ENCODE results near the gene CIC.

Gene CIC

GRCh38 chr19:42287827-42288107, 18.7 kb downstream of the CIC start:
- H2AFZ ChIP-seq (ENCODE audit: low read length) = no peak overlapping the region
- no peak overlapping the region for H3K27ac ChIP-seq (ENCODE audit: low read length)
- H3K79me2 ChIP-seq (ENCODE audit: low read length) = peaks cover 19% of the 10 kb centered on the region
- no peaks in the 10 kb centered on the region for H3K9me3 ChIP-seq (replicated peaks; ENCODE audit: insufficient read depth, low read length)
- H3K9me2 ChIP-seq (replicated peaks; ENCODE audit: insufficient read depth, low read length) = no peaks in the 10 kb centered on the region
- no peaks in the 10 kb centered on the region for H4K20me1 ChIP-seq (ENCODE audit: insufficient read depth, low read length)
- H3K4me2 ChIP-seq (ENCODE audit: low read depth, low read length) = no peak overlapping the region
- TF ChIP-seq, protein P1, sequence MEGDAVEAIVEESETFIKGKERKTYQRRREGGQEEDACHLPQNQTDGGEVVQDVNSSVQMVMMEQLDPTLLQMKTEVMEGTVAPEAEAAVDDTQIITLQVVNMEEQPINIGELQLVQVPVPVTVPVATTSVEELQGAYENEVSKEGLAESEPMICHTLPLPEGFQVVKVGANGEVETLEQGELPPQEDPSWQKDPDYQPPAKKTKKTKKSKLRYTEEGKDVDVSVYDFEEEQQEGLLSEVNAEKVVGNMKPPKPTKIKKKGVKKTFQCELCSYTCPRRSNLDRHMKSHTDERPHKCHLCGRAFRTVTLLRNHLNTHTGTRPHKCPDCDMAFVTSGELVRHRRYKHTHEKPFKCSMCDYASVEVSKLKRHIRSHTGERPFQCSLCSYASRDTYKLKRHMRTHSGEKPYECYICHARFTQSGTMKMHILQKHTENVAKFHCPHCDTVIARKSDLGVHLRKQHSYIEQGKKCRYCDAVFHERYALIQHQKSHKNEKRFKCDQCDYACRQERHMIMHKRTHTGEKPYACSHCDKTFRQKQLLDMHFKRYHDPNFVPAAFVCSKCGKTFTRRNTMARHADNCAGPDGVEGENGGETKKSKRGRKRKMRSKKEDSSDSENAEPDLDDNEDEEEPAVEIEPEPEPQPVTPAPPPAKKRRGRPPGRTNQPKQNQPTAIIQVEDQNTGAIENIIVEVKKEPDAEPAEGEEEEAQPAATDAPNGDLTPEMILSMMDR (IDR thresholded peaks at IDR 0.05; ENCODE audit: low read length) = no peak
- TF ChIP-seq EZH2 (optimal IDR thresholded peaks at IDR 0.05; ENCODE audit: low read depth, low read length) (no peak), EZH2phosphoT487 (IDR thresholded peaks at IDR 0.05; ENCODE audit: low read length) (no peak)
- H3K27me3 ChIP-seq (replicated peaks; ENCODE audit: insufficient read depth, low read length) = no peaks in the 10 kb centered on the region
- H3K4me3 ChIP-seq (ENCODE audit: low read length) = no peak overlapping the region
- H3K36me3 ChIP-seq (replicated peaks; ENCODE audit: insufficient read depth, low read length) = no peaks in the 10 kb centered on the region
- peaks cover 6% of the 10 kb centered on the region; the same call in 1 of the 2 replicates for H3F3A ChIP-seq (ENCODE audit: insufficient read depth, low read length)
- no peak for DNase-seq
- H3K4me1 ChIP-seq (ENCODE audit: low read length) = peaks cover 13% of the 10 kb centered on the region
- H3K9ac ChIP-seq (ENCODE audit: low read length) = no peak overlapping the region

DNA sequence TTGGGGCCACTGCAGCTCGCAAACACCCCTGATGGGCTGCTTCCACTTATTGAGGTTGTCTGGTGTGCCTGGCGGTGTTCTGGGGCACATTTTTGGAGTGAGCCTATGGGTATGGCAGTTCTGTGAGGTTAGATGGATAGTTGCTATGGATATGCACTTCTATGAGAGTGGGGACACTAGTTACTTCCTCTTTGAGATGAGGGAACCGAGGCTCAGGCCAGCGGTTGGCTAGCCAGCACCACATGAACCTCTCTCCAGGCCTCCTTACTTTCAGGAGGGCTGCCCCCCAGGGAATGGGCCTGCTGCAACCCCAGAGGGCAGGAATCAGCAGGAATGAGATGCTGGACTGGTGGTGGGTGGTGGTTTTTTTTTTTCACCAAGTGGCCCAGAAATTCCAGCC, 19.3 kb downstream of the CIC start:
- peaks cover 19% of the 10 kb centered on the region for H3K79me2 ChIP-seq (ENCODE audit: low read length)
- no peaks in the 10 kb centered on the region for H3K9me2 ChIP-seq (replicated peaks; ENCODE audit: insufficient read depth, low read length)
- no peak overlapping the region for H3K4me2 ChIP-seq (ENCODE audit: low read depth, low read length)
- H3K27me3 ChIP-seq (replicated peaks; ENCODE audit: insufficient read depth, low read length) = no peaks in the 10 kb centered on the region
- no peak overlapping the region for H3K27ac ChIP-seq (ENCODE audit: low read length)
- no peak overlapping the region for H3K9ac ChIP-seq (ENCODE audit: low read length)
- no peaks in the 10 kb centered on the region for H4K20me1 ChIP-seq (ENCODE audit: insufficient read depth, low read length)
- H2AFZ ChIP-seq (ENCODE audit: low read length) = no peak overlapping the region
- TF ChIP-seq EZH2 (optimal IDR thresholded peaks at IDR 0.05; ENCODE audit: low read depth, low read length) = no peak
- TF ChIP-seq, protein P1 (IDR thresholded peaks at IDR 0.05; ENCODE audit: low read length) = no peak
- TF ChIP-seq EZH2phosphoT487 (IDR thresholded peaks at IDR 0.05; ENCODE audit: low read length) = no peak
- no peak overlapping the region for H3K4me3 ChIP-seq (ENCODE audit: low read length)
- DNase-seq = no peak
- no peaks in the 10 kb centered on the region for H3K9me3 ChIP-seq (replicated peaks; ENCODE audit: insufficient read depth, low read length)
- H3K4me1 ChIP-seq (ENCODE audit: low read length) = peaks cover 6% of the 10 kb centered on the region
- no peaks in the 10 kb centered on the region for H3K36me3 ChIP-seq (replicated peaks; ENCODE audit: insufficient read depth, low read length)
- 0 out of 2 replicates have a peak, but pooled peaks cover under 1% of the 10 kb centered on the region for H3F3A ChIP-seq (ENCODE audit: insufficient read depth, low read length)

DNA sequence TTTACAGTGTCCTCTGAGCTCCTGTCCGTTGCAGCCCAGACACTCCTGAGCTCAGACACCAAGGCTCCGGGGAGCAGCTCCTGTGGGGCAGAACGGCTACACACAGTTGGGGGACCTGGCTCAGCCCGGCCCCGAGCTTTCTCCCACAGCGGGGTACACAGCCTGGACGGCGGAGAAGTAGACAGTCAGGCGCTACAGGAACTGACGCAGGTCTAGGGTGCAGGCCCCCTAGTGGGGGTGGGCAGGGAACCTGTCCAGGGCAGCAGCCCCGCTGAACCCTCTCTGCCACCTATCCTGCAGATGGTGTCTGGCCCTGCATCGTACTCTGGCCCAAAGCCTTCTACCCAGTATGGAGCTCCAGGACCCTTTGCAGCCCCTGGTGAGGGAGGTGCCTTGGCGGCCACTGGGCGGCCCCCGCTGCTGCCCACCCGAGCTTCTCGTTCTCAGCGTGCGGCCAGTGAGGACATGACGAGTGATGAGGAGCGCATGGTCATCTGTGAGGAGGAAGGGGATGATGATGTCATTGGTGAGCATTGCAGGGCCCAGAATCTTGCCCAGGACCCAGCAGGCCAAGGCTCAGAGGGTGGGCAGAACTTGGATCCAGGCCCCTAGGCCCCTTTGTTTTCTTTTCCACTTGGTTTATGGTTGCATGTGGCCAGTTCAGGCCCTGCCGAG, 20.0 kb downstream of the CIC start:
- Histone ChIP-seq H3K36me3 (replicated peaks; ENCODE audit: insufficient read depth, low read length) (no peaks in the 10 kb centered on the region), H3K27ac (ENCODE audit: low read length) (no peak overlapping the region), H3K79me2 (ENCODE audit: low read length) (peaks cover 19% of the 10 kb centered on the region), H3K27me3 (replicated peaks; ENCODE audit: insufficient read depth, low read length) (no peaks in the 10 kb centered on the region), H3K4me1 (ENCODE audit: low read length) (peaks cover 6% of the 10 kb centered on the region), H4K20me1 (ENCODE audit: insufficient read depth, low read length) (no peaks in the 10 kb centered on the region), H3F3A (ENCODE audit: insufficient read depth, low read length) (no peaks in the 10 kb centered on the region), H2AFZ (ENCODE audit: low read length) (no peak overlapping the region), H3K9me2 (replicated peaks; ENCODE audit: insufficient read depth, low read length) (no peaks in the 10 kb centered on the region), H3K4me2 (ENCODE audit: low read depth, low read length) (no peak overlapping the region), H3K4me3 (ENCODE audit: low read length) (no peak overlapping the region), H3K9me3 (replicated peaks; ENCODE audit: insufficient read depth, low read length) (no peaks in the 10 kb centered on the region), H3K9ac (ENCODE audit: low read length) (no peak overlapping the region)
- no peak for DNase-seq
- TF ChIP-seq, protein P1 (IDR thresholded peaks at IDR 0.05; ENCODE audit: low read length) = no peak
- TF ChIP-seq EZH2phosphoT487 (IDR thresholded peaks at IDR 0.05; ENCODE audit: low read length) (no peak), EZH2 (optimal IDR thresholded peaks at IDR 0.05; ENCODE audit: low read depth, low read length) (no peak)
